ENCODE measurements around the gene MEIKIN.
"Not testable (repeated sequence)": the region's sequence is repeated elsewhere in the genome, so short reads cannot be mapped to it uniquely, and the experiment has no call there.

The MEIKIN gene

GRCh38 chr5:131913603-131914002 lies 31.9 kb downstream of the MEIKIN start:
- no peak for DNase-seq (ENCODE audit: low read depth in 1 of 2, low spot score in 1 of 2)

- DNase-seq (ENCODE audit: low read depth in 1 of 2, low spot score in 1 of 2), result no peak
Measured at GRCh38 chr5:131906668-131907067, 38.8 kb downstream of the MEIKIN start.

GRCh38 chr5:131902266-131902665 lies 43.2 kb downstream of the MEIKIN start:
- DNase-seq (ENCODE audit: low read depth in 1 of 2, low spot score in 1 of 2), result not testable (repeated sequence)

- no peak for DNase-seq (ENCODE audit: low read depth in 1 of 2, low spot score in 1 of 2)
Measured at GRCh38 chr5:131899686-131900085, 45.8 kb downstream of the MEIKIN start.

GRCh38 chr5:131883984-131884383 lies 61.5 kb downstream of the MEIKIN start:
- no peak for DNase-seq (ENCODE audit: low read depth in 1 of 2, low spot score in 1 of 2)

- no peak for DNase-seq (ENCODE audit: low read depth in 1 of 2, low spot score in 1 of 2)
Measured at GRCh38 chr5:131879705-131880104, 65.8 kb downstream of the MEIKIN start.

- DNase-seq (ENCODE audit: low read depth in 1 of 2, low spot score in 1 of 2), result no peak
Measured at GRCh38 chr5:131877873-131878272, 67.6 kb downstream of the MEIKIN start.

- DNase-seq (ENCODE audit: low read depth in 1 of 2, low spot score in 1 of 2), result not testable (repeated sequence)
Measured at GRCh38 chr5:131871251-131871650, 74.2 kb downstream of the MEIKIN start.

- no peak for DNase-seq (ENCODE audit: low read depth in 1 of 2, low spot score in 1 of 2)
Measured at GRCh38 chr5:131867524-131867923, 77.9 kb downstream of the MEIKIN start.

- no peak for DNase-seq (ENCODE audit: low read depth in 1 of 2, low spot score in 1 of 2)
Measured at GRCh38 chr5:131863700-131864099, 81.8 kb downstream of the MEIKIN start.

- DNase-seq (ENCODE audit: low read depth in 1 of 2, low spot score in 1 of 2), result no peak
Measured at GRCh38 chr5:131857388-131857787, 88.1 kb downstream of the MEIKIN start.

GRCh38 chr5:131855452-131855851 lies 90.0 kb downstream of the MEIKIN start:
- DNase-seq (ENCODE audit: low read depth in 1 of 2, low spot score in 1 of 2), result no peak

- DNase-seq (ENCODE audit: low read depth in 1 of 2, low spot score in 1 of 2), result no peak
Measured at GRCh38 chr5:131854134-131854533, 91.3 kb downstream of the MEIKIN start.

- DNase-seq (ENCODE audit: low read depth in 1 of 2, low spot score in 1 of 2), result no peak
Measured at GRCh38 chr5:131848662-131849061, 96.8 kb downstream of the MEIKIN start.

GRCh38 chr5:131846536-131846935 lies 98.9 kb downstream of the MEIKIN start:
- DNase-seq (ENCODE audit: low read depth in 1 of 2, low spot score in 1 of 2), result no peak

- no peak for DNase-seq (ENCODE audit: low read depth in 1 of 2, low spot score in 1 of 2)
Measured at GRCh38 chr5:131845828-131846227, 99.6 kb downstream of the MEIKIN start.

GRCh38 chr5:131842971-131843370 lies 102.5 kb downstream of the MEIKIN start:
- DNase-seq (ENCODE audit: low read depth in 1 of 2, low spot score in 1 of 2), result not testable (repeated sequence)

GRCh38 chr5:131832702-131833101 lies 112.8 kb downstream of the MEIKIN start:
- DNase-seq (ENCODE audit: low read depth in 1 of 2, low spot score in 1 of 2), result not testable (repeated sequence)

GRCh38 chr5:131825404-131826013 lies 120.0 kb downstream of the MEIKIN start:
- DNase-seq (ENCODE audit: low read depth in 1 of 2, low spot score in 1 of 2), result no peak

- DNase-seq (ENCODE audit: low read depth in 1 of 2, low spot score in 1 of 2), result no peak
Measured at GRCh38 chr5:131824631-131825030, 120.8 kb downstream of the MEIKIN start.

- no peak for DNase-seq (ENCODE audit: low read depth in 1 of 2, low spot score in 1 of 2)
Measured at GRCh38 chr5:131821221-131821620, 124.2 kb downstream of the MEIKIN start.

- DNase-seq (ENCODE audit: low read depth in 1 of 2, low spot score in 1 of 2), result no peak
Measured at GRCh38 chr5:131818001-131818724, 127.3 kb downstream of the MEIKIN start.

- DNase-seq (ENCODE audit: low read depth in 1 of 2, low spot score in 1 of 2), result no peak
Measured at GRCh38 chr5:131814990-131815389, 130.5 kb downstream of the MEIKIN start.
